Esophagus squamous epithelium (tissue), 5 donors: Measurements from ENCODE around the gene TXNL1. TPM values are rescaled to one million over a fixed set of nuclear protein-coding genes. Genes with fewer than 3 reads are reported as not detected.

Experiments
- DNase-seq: peaks from one replicate; lab custom pipeline; 2025; lab: John Stamatoyannopoulos, UW
- H3K27ac ChIP-seq, 4 donors: fragments of 200-600 bp; sonication (generic); one replicate each; pipeline ENCODE4 v1.5.1; 2016 to 2019; ENCODE audit warnings: mild to moderate bottlenecking in 1 of 4
- H3K27me3 ChIP-seq, 4 donors: fragments of 200-600 bp; sonication (generic); 1 replicate in 3 of 4; 2 replicates in 1 of 4; pipeline versions ENCODE4 v1.5.1 to v1.6.0; 2017 to 2021; ENCODE audit warnings: antibody characterized with exemption in 1 of 4
- H3K36me3 ChIP-seq, 3 donors: fragments of 200-600 bp; sonication (generic); one replicate each; pipeline ENCODE4 v1.5.1; 2016 to 2019
- H3K4me1 ChIP-seq, 3 donors: fragments of 200-600 bp; sonication (generic); one replicate each; pipeline ENCODE4 v1.5.1; 2017 to 2019
- H3K4me3 ChIP-seq, 4 donors: fragments of 200-600 bp; sonication (generic); 1 replicate in 3 of 4; 2 replicates in 1 of 4; pipeline ENCODE4 v1.5.1; 2016 to 2019; ENCODE audit warnings: mild to moderate bottlenecking in 2 of 4, moderate library complexity in 1 of 4
- H3K9me3 ChIP-seq, 3 donors: fragments of 200-600 bp; sonication (generic); one replicate each; pipeline ENCODE4 v1.5.1; 2016 to 2019
- POLR2A ChIP-seq, 4 donors: fragments of 450-650 bp; IDR thresholded peaks; one replicate each; pipeline ENCODE4 v1.6.1; 2017; ENCODE audit warnings: antibody characterized with exemption in 4 of 4, mild to moderate bottlenecking in 4 of 4, moderate library complexity in 3 of 4
- WGBS, 2 donors: methylation state at CpG; one replicate each; pipeline ENCODE4 v1.1.5; 2018; 5-methylcytosine and 5-hydroxymethylcytosine counted together
- intact Hi-C: fragments of 100-400 bp; cut with DNase I; formaldehyde crosslinking; loops from one replicate; pipeline ENCODE4 v1.15.0; 2022
- total RNA-seq, 4 donors: library from RNA; depleted of rRNA; stranded (reverse); fragments of >200 nt; gene quantifications; one replicate each; pipeline ENCODE4 v1.1.0, GENCODE V29; 2016
- TF ChIP-seq, protein P1 (sequence below), 6 experiments: fragments of 450-650 bp in 4 of 6; fragments of 200-600 bp in 2 of 6; sonication (generic) in 2 of 6; IDR thresholded peaks; one replicate each; pipeline ENCODE4 v1.5.1; 2016 to 2019; ENCODE audit warnings: antibody characterized with exemption in 6 of 6, mild to moderate bottlenecking in 4 of 6, moderate library complexity in 4 of 6
- donor health status: DM: yes; HTN: yes; CAD: no.

TXNL1 gene
- total RNA-seq, 4 donors from 2014 or later: 41.2 to 78.5 (median 53.4) TPM

DNA sequence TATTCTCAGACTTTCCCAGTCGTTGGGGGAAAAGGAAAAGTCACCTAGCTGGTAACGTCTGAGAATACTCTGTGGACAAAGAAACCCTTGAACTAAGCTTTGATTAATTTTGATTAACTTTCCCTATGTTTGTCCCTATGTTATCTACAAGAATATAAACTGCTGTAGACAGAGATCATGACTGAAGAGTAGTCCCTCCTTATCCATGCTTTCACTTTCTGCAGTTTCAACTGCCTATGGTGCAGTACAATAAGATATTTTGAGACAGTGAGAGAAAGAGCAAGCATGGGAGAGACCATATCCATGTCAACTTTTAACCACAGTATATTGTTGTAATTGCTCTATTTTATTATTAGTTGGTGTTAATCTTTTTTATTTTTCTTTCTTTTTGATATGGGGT, 31.8 kb downstream of the TXNL1 start:
- intact Hi-C loops: no loop called here
- Histone ChIP-seq H3K36me3 (peaks cover 0 to 99% (median 12%) of the 10 kb centered on the region in 3 donors), H3K4me1 (no peaks in the 10 kb centered on the region), H3K4me3 (no peak overlapping the region), H3K27ac (no peak overlapping the region), H3K9me3 (no peaks in the 10 kb centered on the region), H3K27me3 (no peaks in the 10 kb centered on the region)
- TF ChIP-seq, protein P1, sequence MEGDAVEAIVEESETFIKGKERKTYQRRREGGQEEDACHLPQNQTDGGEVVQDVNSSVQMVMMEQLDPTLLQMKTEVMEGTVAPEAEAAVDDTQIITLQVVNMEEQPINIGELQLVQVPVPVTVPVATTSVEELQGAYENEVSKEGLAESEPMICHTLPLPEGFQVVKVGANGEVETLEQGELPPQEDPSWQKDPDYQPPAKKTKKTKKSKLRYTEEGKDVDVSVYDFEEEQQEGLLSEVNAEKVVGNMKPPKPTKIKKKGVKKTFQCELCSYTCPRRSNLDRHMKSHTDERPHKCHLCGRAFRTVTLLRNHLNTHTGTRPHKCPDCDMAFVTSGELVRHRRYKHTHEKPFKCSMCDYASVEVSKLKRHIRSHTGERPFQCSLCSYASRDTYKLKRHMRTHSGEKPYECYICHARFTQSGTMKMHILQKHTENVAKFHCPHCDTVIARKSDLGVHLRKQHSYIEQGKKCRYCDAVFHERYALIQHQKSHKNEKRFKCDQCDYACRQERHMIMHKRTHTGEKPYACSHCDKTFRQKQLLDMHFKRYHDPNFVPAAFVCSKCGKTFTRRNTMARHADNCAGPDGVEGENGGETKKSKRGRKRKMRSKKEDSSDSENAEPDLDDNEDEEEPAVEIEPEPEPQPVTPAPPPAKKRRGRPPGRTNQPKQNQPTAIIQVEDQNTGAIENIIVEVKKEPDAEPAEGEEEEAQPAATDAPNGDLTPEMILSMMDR (IDR thresholded peaks at IDR 0.05): no peak
- no peak for TF ChIP-seq POLR2A (IDR thresholded peaks at IDR 0.05)
- DNase-seq: no peak
- WGBS, 2 donors: 87 to 90% methylated on average over 2 of the region's 2 CpGs

DNA sequence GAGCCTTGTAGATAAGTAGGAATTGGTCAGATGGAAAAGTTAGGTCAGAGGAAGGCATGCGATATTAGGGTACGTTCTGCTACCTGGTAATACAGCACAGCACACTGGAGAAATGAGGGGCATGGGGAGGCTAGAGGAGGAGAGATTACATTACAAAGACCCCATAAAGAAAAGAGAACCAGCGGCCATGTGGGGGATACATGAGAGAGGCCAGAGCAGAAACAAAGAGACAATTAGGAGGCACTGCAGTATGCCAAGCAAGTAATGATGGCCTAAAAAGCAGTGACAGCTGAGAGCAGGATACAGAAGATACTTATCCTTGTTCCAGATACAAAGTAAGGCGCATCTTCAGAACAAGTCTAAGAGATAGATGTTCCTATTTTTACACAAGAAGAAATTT, 40.0 kb downstream of the TXNL1 start:
- intact Hi-C loops: no loop called here
- H3K9me3 ChIP-seq: no peaks in the 10 kb centered on the region
- TF ChIP-seq POLR2A (IDR thresholded peaks at IDR 0.05): no peak
- TF ChIP-seq, protein P1 (IDR thresholded peaks at IDR 0.05): no peak
- no peak overlapping the region for H3K27ac ChIP-seq
- H3K4me3 ChIP-seq: no peak overlapping the region
- 88 to 94% methylated on average over 4 of the region's 4 CpGs for WGBS, 2 donors
- H3K27me3 ChIP-seq: no peaks in the 10 kb centered on the region
- H3K36me3 ChIP-seq: peaks cover 0 to 23% (median 0%) of the 10 kb centered on the region in 3 donors
- no peak for DNase-seq
- H3K4me1 ChIP-seq: no peaks in the 10 kb centered on the region

DNA sequence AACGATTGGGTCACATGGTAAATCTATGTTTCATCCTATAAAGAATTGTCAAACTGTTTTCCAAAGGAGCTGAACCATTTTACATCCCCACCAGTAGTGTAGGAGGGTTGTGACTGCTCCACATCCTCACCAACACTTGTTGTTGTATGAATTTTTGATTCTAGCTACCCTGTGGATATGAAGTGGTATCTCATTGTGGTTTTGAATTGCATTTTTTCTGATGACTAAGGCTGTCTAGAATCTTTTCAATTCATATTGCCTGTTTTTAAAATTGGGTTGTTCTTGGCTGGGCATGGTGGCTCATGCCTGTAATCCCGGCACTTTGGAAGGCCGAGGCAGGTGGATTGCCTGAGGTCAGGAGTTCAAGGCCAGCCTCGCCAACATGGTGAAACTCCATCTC, 44.5 kb downstream of the TXNL1 start:
- TF ChIP-seq, protein P1 (IDR thresholded peaks at IDR 0.05): no peak
- no peak for TF ChIP-seq POLR2A (IDR thresholded peaks at IDR 0.05)
- 73 to 81% methylated on average over 4 of the region's 4 CpGs for WGBS, 2 donors

DNA sequence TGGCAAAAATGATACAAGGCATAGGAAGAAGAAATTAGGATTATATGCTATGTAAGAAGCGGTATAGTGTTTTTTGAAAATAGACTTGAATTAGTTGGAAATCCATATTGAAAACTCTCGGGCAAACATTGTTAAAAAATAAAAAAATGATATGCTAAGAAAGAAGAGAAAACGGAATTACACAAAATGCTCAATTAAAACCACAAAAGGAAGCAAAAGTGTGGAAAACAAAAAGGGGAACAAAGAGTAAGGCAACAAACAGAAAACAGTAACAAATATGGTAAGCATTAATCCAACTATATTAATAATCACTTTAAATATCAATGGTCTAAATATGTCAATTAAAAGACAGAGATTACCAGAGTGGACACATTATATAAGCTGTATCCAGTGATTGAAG, 58.4 kb downstream of the TXNL1 start:
- Histone ChIP-seq H3K27me3 (no peaks in the 10 kb centered on the region), H3K36me3 (no peaks in the 10 kb centered on the region), H3K4me1 (peaks cover 0 to 14% (median 2%) of the 10 kb centered on the region in 3 donors), H3K9me3 (no peaks in the 10 kb centered on the region), H3K27ac (no peak overlapping the region), H3K4me3 (no peak overlapping the region)
- intact Hi-C loops: no loop called here
- no peak for DNase-seq
- WGBS, 2 donors: 55 to 62% methylated on average over 3 of the region's 3 CpGs
- no peak for TF ChIP-seq POLR2A (IDR thresholded peaks at IDR 0.05)
- TF ChIP-seq, protein P1 (IDR thresholded peaks at IDR 0.05): no peak

More for the DNA sequence above, 44.5 kb downstream of the TXNL1 start:
- DNase-seq: no peak
- H3K27ac ChIP-seq: no peak overlapping the region
- intact Hi-C loops: no loop called here
- H3K27me3 ChIP-seq: no peaks in the 10 kb centered on the region
- no peaks in the 10 kb centered on the region for H3K9me3 ChIP-seq
- no peaks in the 10 kb centered on the region for H3K4me1 ChIP-seq
- no peaks in the 10 kb centered on the region for H3K36me3 ChIP-seq
- no peak overlapping the region for H3K4me3 ChIP-seq

DNA sequence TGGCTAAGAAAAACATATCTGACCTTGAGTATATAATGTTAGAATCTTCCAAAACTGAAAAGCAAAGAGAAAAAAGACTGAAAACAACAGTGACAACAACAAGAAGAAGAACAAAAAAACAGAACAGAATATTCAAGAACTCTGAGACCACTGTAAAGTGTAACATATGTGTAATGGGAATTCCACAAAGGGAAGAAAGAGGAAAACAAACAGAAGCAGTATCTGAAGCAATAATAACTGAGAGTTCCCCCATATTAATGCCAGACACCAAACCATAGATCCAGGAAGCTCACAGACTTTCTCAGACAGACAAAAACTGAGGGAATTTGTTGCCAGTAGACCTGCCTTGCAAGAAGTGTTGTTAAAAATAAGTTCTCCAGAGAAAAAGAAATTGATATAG, 58.9 kb downstream of the TXNL1 start:
- H3K36me3 ChIP-seq: no peaks in the 10 kb centered on the region
- peaks cover 0 to 20% (median 5%) of the 10 kb centered on the region in 3 donors for H3K4me1 ChIP-seq
- no peaks in the 10 kb centered on the region for H3K9me3 ChIP-seq
- H3K4me3 ChIP-seq: no peak overlapping the region
- intact Hi-C loops: no loop called here
- no peak for DNase-seq
- no peak overlapping the region for H3K27ac ChIP-seq
- TF ChIP-seq POLR2A (IDR thresholded peaks at IDR 0.05): no peak
- TF ChIP-seq, protein P1 (IDR thresholded peaks at IDR 0.05): no peak
- H3K27me3 ChIP-seq: no peaks in the 10 kb centered on the region
